Hepatocyte (in vitro differentiated cells): ENCODE measurements around the gene ASB4. TPM values are rescaled to one million over a fixed set of nuclear protein-coding genes. Genes with fewer than 3 reads are reported as not detected.

Experiments used
- DNase-seq: peaks from one replicate; pipeline ENCODE4 v3.0.0-alpha.2; 2016; ENCODE audit warnings: low spot score
- H2AFZ ChIP-seq: fragments of 200-600 bp; sonication (generic); 2 replicates; pipeline ENCODE4 v1.6.0; 2016; ENCODE audit warnings: antibody characterized with exemption, mild to moderate bottlenecking
- H3K27ac ChIP-seq: fragments of 200-600 bp; sonication (generic); 2 replicates; pipeline ENCODE4 v1.5.1; 2016; ENCODE audit warnings: mild to moderate bottlenecking
- H3K27me3 ChIP-seq: fragments of 200-600 bp; sonication (generic); 2 replicates; pipeline ENCODE4 v1.6.1; 2016
- H3K36me3 ChIP-seq: fragments of 200-600 bp; sonication (generic); replicated peaks from 2 replicates; pipeline ENCODE4 v1.5.1; 2016; ENCODE audit warnings: low read depth; ENCODE audit not compliant: insufficient read depth
- H3K4me1 ChIP-seq: fragments of 200-600 bp; sonication (generic); 2 replicates; pipeline ENCODE4 v1.5.1; 2016; ENCODE audit warnings: mild to moderate bottlenecking, moderate library complexity; ENCODE audit not compliant: insufficient read depth
- H3K4me2 ChIP-seq: fragments of 200-600 bp; sonication (generic); 2 replicates; pipeline ENCODE4 v1.6.0; 2016
- H3K4me3 ChIP-seq: fragments of 200-600 bp; sonication (generic); 2 replicates; pipeline ENCODE4 v1.5.1; 2016; ENCODE audit warnings: mild to moderate bottlenecking
- H3K79me2 ChIP-seq: fragments of 200-600 bp; sonication (generic); 2 replicates; pipeline ENCODE4 v1.6.0; 2017; ENCODE audit warnings: mild to moderate bottlenecking
- H3K9me2 ChIP-seq: fragments of 200-600 bp; sonication (generic); replicated peaks from 2 replicates; pipeline ENCODE4 v1.6.0; 2017; ENCODE audit warnings: mild to moderate bottlenecking; ENCODE audit not compliant: insufficient read depth
- H3K9me3 ChIP-seq: fragments of 200-600 bp; sonication (generic); 2 replicates; pipeline ENCODE4 v1.5.1; 2016; ENCODE audit warnings: low read depth, mild to moderate bottlenecking
- H4K20me1 ChIP-seq: fragments of 200-600 bp; sonication (generic); 2 replicates; pipeline ENCODE4 v1.6.0; 2016; ENCODE audit warnings: mild to moderate bottlenecking; ENCODE audit not compliant: insufficient read depth, poor library complexity, severe bottlenecking
- CTCF ChIP-seq: fragments of 200-600 bp; sonication (generic); IDR thresholded peaks from 2 replicates; pipeline ENCODE4 v1.5.1; 2016; ENCODE audit warnings: antibody characterized with exemption, mild to moderate bottlenecking; ENCODE audit not compliant: poor library complexity
- EZH2 ChIP-seq: fragments of 200-600 bp; sonication (generic); IDR thresholded peaks from 2 replicates; pipeline ENCODE4 v1.6.1; 2016; ENCODE audit warnings: antibody characterized with exemption, mild to moderate bottlenecking, borderline replicate concordance
- EZH2phosphoT487 ChIP-seq: fragments of 200-600 bp; sonication (generic); IDR thresholded peaks from one replicate; pipeline ENCODE4 v1.6.1; 2018; ENCODE audit warnings: antibody characterized with exemption, mild to moderate bottlenecking, low read depth, moderate library complexity; ENCODE audit not compliant: unreplicated experiment, severe bottlenecking
- WGBS: methylation state at CpG from one replicate; pipeline ENCODE4 v1.1.6; 2016; ENCODE audit warnings: low lambda C conversion rate; ENCODE audit errors: missing lambda C conversion rate; 5-methylcytosine and 5-hydroxymethylcytosine counted together
- polyA plus RNA-seq: library from polyadenylated mRNA; unstranded; fragments of >200 nt; fragmentation: Nextera tagmentation; extraction: Ambion mirVana; gene quantifications from 2 replicates; pipeline ENCODE4 v1.2.1, GENCODE V29; 2016
- total RNA-seq: library from RNA; depleted of rRNA; stranded (reverse); fragments of >200 nt; gene quantifications from 2 replicates; pipeline ENCODE4 v1.2.3, GENCODE V29; 2014

ASB4 gene
- total and polyA plus RNA-seq, 2 experiments from 2014 or later, result 0.03 to 0.35 TPM

- TF ChIP-seq EZH2, result no peak
- no peak for TF ChIP-seq EZH2phosphoT487
- TF ChIP-seq CTCF, result no peak
- H3K9me2 ChIP-seq, result no peaks in the 10 kb centered on the region
- H3K27ac ChIP-seq, result no peak overlapping the region
- no peak overlapping the region for H3K4me2 ChIP-seq
- H3K27me3 ChIP-seq, result no peaks in the 10 kb centered on the region
- H2AFZ ChIP-seq, result no peak overlapping the region
- no peaks in the 10 kb centered on the region for H3K36me3 ChIP-seq
- H4K20me1 ChIP-seq, result no peaks in the 10 kb centered on the region
- 100% methylated on average over 1 of the region's 1 CpG for WGBS
- H3K4me3 ChIP-seq, result no peak overlapping the region
- H3K9me3 ChIP-seq, result no peaks in the 10 kb centered on the region
- H3K4me1 ChIP-seq, result no peaks in the 10 kb centered on the region
- H3K79me2 ChIP-seq, result no peaks in the 10 kb centered on the region
- DNase-seq, result no peak
Measured at GRCh38 chr7:95469187-95469586, 16.6 kb upstream of the ASB4 start.

GRCh38 chr7:95469848-95470247 lies 15.9 kb upstream of the ASB4 start:
- Histone ChIP-seq H3K79me2 (no peaks in the 10 kb centered on the region), H2AFZ (no peak overlapping the region), H3K4me1 (no peaks in the 10 kb centered on the region), H3K4me2 (no peak overlapping the region), H3K9me3 (no peaks in the 10 kb centered on the region), H3K4me3 (no peak overlapping the region), H3K36me3 (no peaks in the 10 kb centered on the region), H3K9me2 (no peaks in the 10 kb centered on the region), H3K27ac (peak overlapping the region; percentile 19), H4K20me1 (no peaks in the 10 kb centered on the region), H3K27me3 (no peaks in the 10 kb centered on the region)
- TF ChIP-seq EZH2phosphoT487, result no peak
- TF ChIP-seq EZH2, result no peak
- TF ChIP-seq CTCF, result no peak
- 71% methylated on average over 4 of the region's 4 CpGs for WGBS
- DNase-seq, result peak; percentile 10

- Histone ChIP-seq H3K79me2 (no peaks in the 10 kb centered on the region), H2AFZ (peak overlapping the region; percentile 18), H3K9me2 (no peaks in the 10 kb centered on the region), H3K9me3 (no peaks in the 10 kb centered on the region), H3K36me3 (no peaks in the 10 kb centered on the region), H4K20me1 (no peaks in the 10 kb centered on the region), H3K27ac (peak overlapping the region; percentile 19), H3K4me3 (no peak overlapping the region), H3K27me3 (no peaks in the 10 kb centered on the region), H3K4me2 (peak overlapping the region; percentile 25), H3K4me1 (no peaks in the 10 kb centered on the region)
- TF ChIP-seq CTCF (no peak), EZH2 (no peak), EZH2phosphoT487 (no peak)
- DNase-seq, result peak; percentile 40
- 18% methylated on average over 3 of the region's 3 CpGs for WGBS
Measured at GRCh38 chr7:95470452-95470851, 15.3 kb upstream of the ASB4 start.

- no peaks in the 10 kb centered on the region for H3K9me3 ChIP-seq
- H4K20me1 ChIP-seq, result no peaks in the 10 kb centered on the region
- H2AFZ ChIP-seq, result peak overlapping the region; percentile 18
- H3K27me3 ChIP-seq, result no peaks in the 10 kb centered on the region
- no peak for DNase-seq
- no peak overlapping the region for H3K4me3 ChIP-seq
- no peak overlapping the region for H3K4me2 ChIP-seq
- H3K9me2 ChIP-seq, result no peaks in the 10 kb centered on the region
- no peaks in the 10 kb centered on the region for H3K79me2 ChIP-seq
- H3K27ac ChIP-seq, result peak overlapping the region; percentile 19
- 100% methylated on average over 3 of the region's 3 CpGs for WGBS
- H3K4me1 ChIP-seq, result no peaks in the 10 kb centered on the region
- H3K36me3 ChIP-seq, result no peaks in the 10 kb centered on the region
- TF ChIP-seq EZH2 (no peak), EZH2phosphoT487 (no peak), CTCF (no peak)
Measured at GRCh38 chr7:95471071-95471470, 14.7 kb upstream of the ASB4 start.
